ENCODE measurements around the gene ZFPM1.

Gene ZFPM1

GRCh38 chr16:88560714-88561484 is 107.8 kb downstream of the ZFPM1 start:
- no peak for DNase-seq (ENCODE audit: low read depth in 2 of 2)

GRCh38 chr16:88561485-88562359 is 108.6 kb downstream of the ZFPM1 start:
- no peak for DNase-seq (ENCODE audit: low read depth in 2 of 2)

GRCh38 chr16:88566158-88566557 is 113.1 kb downstream of the ZFPM1 start:
- DNase-seq (ENCODE audit: low read depth in 2 of 2): peak in 1 of 2 donors; percentile 28

GRCh38 chr16:88568710-88569613 is 115.9 kb downstream of the ZFPM1 start:
- DNase-seq (ENCODE audit: low read depth in 2 of 2): no peak

GRCh38 chr16:88569614-88569984 is 116.5 kb downstream of the ZFPM1 start:
- DNase-seq (ENCODE audit: low read depth in 2 of 2): no peak

- DNase-seq (ENCODE audit: low read depth in 2 of 2): peak; percentile 94 to 96
Observed at GRCh38 chr16:88569985-88570690, 117.1 kb downstream of the ZFPM1 start, which contains the start of gene ZC3H18. Gene ZC3H18 (plus strand): TSS chr16:88570403. CDS start chr16:88577124, 6,721 bp downstream.

- no peak for DNase-seq (ENCODE audit: low read depth in 2 of 2)
Observed at GRCh38 chr16:88570691-88571092, 117.6 kb downstream of the ZFPM1 start.

- no peak for DNase-seq (ENCODE audit: low read depth in 2 of 2)
Observed at GRCh38 chr16:88575251-88575650, 122.2 kb downstream of the ZFPM1 start.

- no peak for DNase-seq (ENCODE audit: low read depth in 2 of 2)
Observed at GRCh38 chr16:88576307-88576706, 123.2 kb downstream of the ZFPM1 start.

GRCh38 chr16:88577166-88577565 is 124.1 kb downstream of the ZFPM1 start:
- DNase-seq (ENCODE audit: low read depth in 2 of 2): no peak

GRCh38 chr16:88578446-88579313 is 125.6 kb downstream of the ZFPM1 start:
- DNase-seq (ENCODE audit: low read depth in 2 of 2): no peak

- no peak for DNase-seq (ENCODE audit: low read depth in 2 of 2)
Observed at GRCh38 chr16:88580371-88580770, 127.3 kb downstream of the ZFPM1 start.

- no peak for DNase-seq (ENCODE audit: low read depth in 2 of 2)
Observed at GRCh38 chr16:88581033-88581432, 128.0 kb downstream of the ZFPM1 start.

- DNase-seq (ENCODE audit: low read depth in 2 of 2): no peak
Observed at GRCh38 chr16:88582912-88583575, 130.0 kb downstream of the ZFPM1 start.

- DNase-seq (ENCODE audit: low read depth in 2 of 2): no peak
Observed at GRCh38 chr16:88584676-88585075, 131.6 kb downstream of the ZFPM1 start.

- no peak for DNase-seq (ENCODE audit: low read depth in 2 of 2)
Observed at GRCh38 chr16:88585269-88585668, 132.2 kb downstream of the ZFPM1 start.

GRCh38 chr16:88585927-88586581 is 133.0 kb downstream of the ZFPM1 start:
- no peak for DNase-seq (ENCODE audit: low read depth in 2 of 2)

Data from activated CD8-positive, alpha-beta memory T cell treated with anti-CD3 and anti-CD28 coated beads for 4 hours (primary cell).